Endothelial cell of umbilical vein (primary cell): ENCODE results near the gene CMC4. TPM values are rescaled to one million over a fixed set of nuclear protein-coding genes. Genes with fewer than 3 reads are reported as not detected.

Experiments
- BruUV-seq: library from RNA; stranded (reverse); fragments of 400-500 nt; replicated peaks from 2 replicates; lab custom pipeline; 2021; lab: Mats Ljungman, UMichigan
- CTCF ChIA-PET: fragments of 300-600, 350-600 bp; sonication (Branson Sonifier 250); formaldehyde crosslinking; loops from one replicate; lab custom pipeline; 2021; ENCODE audit warnings: antibody characterized with exemption, inconsistent platforms; lab: Charles Lee
- POLR2A ChIA-PET: fragments of 300-600, 350-600 bp; sonication (Branson Sonifier 250); formaldehyde crosslinking; loops from one replicate; lab custom pipeline; 2021; ENCODE audit warnings: antibody characterized with exemption, inconsistent platforms; lab: Charles Lee
- DNase-seq: peaks from one replicate; pipeline ENCODE4 v3.0.0-alpha.2; 2011; ENCODE audit warnings: low read depth, low spot score
- FAIRE-seq: peaks from 2 replicates; lab custom pipeline; 2011; peaks lifted over from hg19 to GRCh38; lab: Jason Lieb, UNC
- H2AFZ ChIP-seq: 2 replicates; pipeline ENCODE4 v1.6.0; 2012; ENCODE audit warnings: low read depth, low read length, control low read depth, inconsistent platforms
- H3K27ac ChIP-seq: 2 replicates; pipeline ENCODE4 v1.5.1; 2011; ENCODE audit warnings: low read depth, mild to moderate bottlenecking, control low read depth, low read length, moderate library complexity; ENCODE audit not compliant: insufficient read depth
- H3K27me3 ChIP-seq, 2 experiments: 2 replicates each; pipeline versions ENCODE4 v1.6.0 to v1.6.1; 2011; ENCODE audit warnings: low read length in 2 of 2, mixed read lengths in 1 of 2; ENCODE audit not compliant: control insufficient read depth in 2 of 2, insufficient read depth in 2 of 2
- H3K36me3 ChIP-seq, 2 experiments: 2 replicates in 1 of 2; 3 replicates in 1 of 2; pipeline ENCODE4 v1.5.1; 2011; ENCODE audit warnings: low read length in 2 of 2, mild to moderate bottlenecking in 1 of 2, moderate library complexity in 1 of 2; ENCODE audit not compliant: control insufficient read depth in 2 of 2, insufficient read depth in 2 of 2; ENCODE audit errors: extremely low read depth in 1 of 2
- H3K4me1 ChIP-seq: 3 replicates; pipeline ENCODE4 v1.5.1; 2011; ENCODE audit warnings: mild to moderate bottlenecking, low read length; ENCODE audit not compliant: control insufficient read depth, insufficient read depth; ENCODE audit errors: extremely low read depth
- H3K4me2 ChIP-seq: 2 replicates; pipeline ENCODE4 v1.6.1; 2011; ENCODE audit warnings: low read length, control low read depth, mixed read lengths; ENCODE audit not compliant: insufficient read depth
- H3K4me3 ChIP-seq, 3 experiments: fragments of 200-600 bp in 1 of 3; sonication (generic), shearing (Covaris generic) in 1 of 3; replicated peaks in 1 of 3; 2 replicates each; pipeline ENCODE4 v1.5.1; 2011 to 2016; ENCODE audit warnings: control low read depth in 3 of 3, low read length in 3 of 3, mild to moderate bottlenecking in 2 of 3, inconsistent platforms in 1 of 3, low read depth in 1 of 3, moderate library complexity in 1 of 3; ENCODE audit not compliant: insufficient read depth in 1 of 3
- H3K79me2 ChIP-seq: 2 replicates; pipeline ENCODE4 v1.6.0; 2012; ENCODE audit warnings: low read length, inconsistent platforms; ENCODE audit not compliant: control insufficient read depth, insufficient read depth
- H3K9ac ChIP-seq: replicated peaks from 2 replicates; pipeline ENCODE3; 2011; ENCODE audit warnings: low read length, control low read depth; ENCODE audit not compliant: insufficient read depth; ENCODE audit errors: extremely low read depth
- H3K9me1 ChIP-seq: replicated peaks from 3 replicates; pipeline ENCODE4 v1.6.0; 2011; ENCODE audit warnings: mild to moderate bottlenecking, low read length; ENCODE audit not compliant: control insufficient read depth, insufficient read depth; ENCODE audit errors: extremely low read depth
- H3K9me3 ChIP-seq: replicated peaks from 2 replicates; pipeline ENCODE4 v1.5.1; 2012; ENCODE audit warnings: low read length, inconsistent platforms; ENCODE audit not compliant: control insufficient read depth, insufficient read depth
- H4K20me1 ChIP-seq: replicated peaks from 2 replicates; pipeline ENCODE3; 2011; ENCODE audit warnings: mild to moderate bottlenecking, low read length; ENCODE audit not compliant: control insufficient read depth, insufficient read depth; ENCODE audit errors: extremely low read depth
- EZH2 ChIP-seq: IDR thresholded peaks from 2 replicates; pipeline ENCODE4 v1.6.1; 2012; ENCODE audit warnings: borderline replicate concordance, low read depth, mild to moderate bottlenecking, moderate library complexity, low read length, inconsistent platforms; ENCODE audit not compliant: severe bottlenecking
- FOS ChIP-seq: IDR thresholded peaks from 2 replicates; pipeline ENCODE4 v1.6.1; 2011; ENCODE audit warnings: mild to moderate bottlenecking, low read length, moderate library complexity, borderline replicate concordance; ENCODE audit not compliant: insufficient read depth
- GATA2 ChIP-seq: IDR thresholded peaks from 2 replicates; pipeline ENCODE4 v1.7.0; 2011; ENCODE audit warnings: low read depth, mild to moderate bottlenecking, moderate library complexity, mixed read lengths, low read length; ENCODE audit not compliant: insufficient read length, insufficient read depth
- JUN ChIP-seq: IDR thresholded peaks from 2 replicates; pipeline ENCODE4 v1.6.1; 2011; ENCODE audit warnings: borderline replicate concordance, low read depth; ENCODE audit not compliant: insufficient read length, insufficient read depth
- MYC ChIP-seq: IDR thresholded peaks from one replicate; pipeline ENCODE4 v1.6.1; 2011; ENCODE audit warnings: mild to moderate bottlenecking, low read depth, low read length
- POLR2A ChIP-seq: IDR thresholded peaks from 2 replicates; pipeline ENCODE4 v1.6.1; 2012; ENCODE audit warnings: low read depth, mild to moderate bottlenecking, control low read depth, low read length
- POLR2AphosphoS5 ChIP-seq: IDR thresholded peaks from 2 replicates; pipeline ENCODE4 v1.6.1; 2012; ENCODE audit warnings: low read depth, mild to moderate bottlenecking, control low read depth, low read length, moderate library complexity; ENCODE audit not compliant: insufficient read depth
- dilution Hi-C: fragments of 300-500 bp; cut with MboI; formaldehyde crosslinking; loops from one replicate; pipeline ENCODE4 v1.15.0; 2019; ENCODE audit warnings: low sequenced_read_pairs; ENCODE audit not compliant: extremely low pct_ligation_motif_present
- intact Hi-C: fragments of 100-400 bp; cut with micrococcal nuclease; formaldehyde crosslinking; loops from one replicate; pipeline ENCODE4 v1.10.0; 2022
- polyA plus RNA-seq, 4 experiments: library from polyadenylated mRNA; depleted of rRNA in 3 of 4; stranded (reverse) in 3 of 4; unstranded in 1 of 4; fragments of >200 nt; gene quantifications; 2 replicates each; pipeline versions ENCODE4 v1.2.1 to v1.2.3, GENCODE V29; 2011 to 2012; ENCODE audit warnings: missing spikeins in 1 of 4
- total RNA-seq: library from RNA; stranded (reverse); gene quantifications from 2 replicates; pipeline ENCODE4 v1.2.3, GENCODE V29; 2021
- TF ChIP-seq, protein P1 (sequence below), 2 donors: IDR thresholded peaks; 1 replicate in 1 of 2; 2 replicates in 1 of 2; pipeline ENCODE4 v1.5.1; 2011; ENCODE audit warnings: low read length in 2 of 2, mild to moderate bottlenecking in 2 of 2, moderate library complexity in 2 of 2, control low read depth in 1 of 2, inconsistent platforms in 1 of 2, low read depth in 1 of 2; ENCODE audit not compliant: insufficient read depth in 1 of 2; ENCODE audit errors: extremely low read depth in 1 of 2
- TF ChIP-seq, protein P2 (sequence below): IDR thresholded peaks from 2 replicates; pipeline ENCODE4 v1.6.1; 2011; ENCODE audit not compliant: insufficient read depth, insufficient read length

Gene CMC4
- total and polyA plus RNA-seq, 2 donors (not counting 3 experiments of a cell fraction or from before 2014, with no cell fraction given) = 3.2 to 6.7 TPM

DNA sequence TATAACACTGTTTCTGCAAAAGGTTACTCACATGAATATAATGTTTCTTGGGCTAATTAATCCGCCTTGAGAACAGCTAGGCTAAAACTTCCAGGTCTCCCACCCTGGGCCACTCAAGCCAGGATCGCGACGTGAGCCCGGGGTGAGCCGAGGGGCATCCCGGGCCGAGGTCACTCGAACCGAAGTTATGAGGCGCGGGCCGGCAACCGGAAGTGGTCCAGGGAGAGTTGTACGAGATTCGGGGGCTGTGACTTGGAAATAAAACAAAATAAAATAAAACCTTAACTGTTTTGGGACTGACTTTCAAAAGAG lies 317 bp downstream of the CMC4 start:
- no peaks in the 10 kb centered on the region for H3K27me3 ChIP-seq
- no peaks in the 10 kb centered on the region for H4K20me1 ChIP-seq
- FAIRE-seq (no peak), DNase-seq (peak; percentile 28)
- intact Hi-C loops (no loop called here), dilution Hi-C loops (no loop called here)
- peak overlapping the region; percentile 63 to 92 (median 65) for H3K4me3 ChIP-seq
- H3K27ac ChIP-seq = peak overlapping the region; percentile 66
- BruUV-seq = TSS peak; percentile 60
- ChIA-PET POLR2A (no interaction called here), CTCF (interaction anchor here (0.9 kb wide), 1 partner anchor 16 kb away, joined by 3 read pairs; no protein-coding TSS in a partner anchor)
- H3K9me1 ChIP-seq = no peaks in the 10 kb centered on the region
- peak overlapping the region; percentile 92 for H3K9ac ChIP-seq
- peak overlapping the region; percentile 92 for H3K4me2 ChIP-seq
- H3K9me3 ChIP-seq = no peaks in the 10 kb centered on the region
- H2AFZ ChIP-seq = peak overlapping the region; percentile 48
- H3K4me1 ChIP-seq = peaks cover 20% of the 10 kb centered on the region
- TF ChIP-seq MYC (no peak), POLR2AphosphoS5 (no peak), JUN (no peak), EZH2 (no peak), FOS (no peak), GATA2 (no peak), POLR2A (no peak)
- TF ChIP-seq, protein P1, sequence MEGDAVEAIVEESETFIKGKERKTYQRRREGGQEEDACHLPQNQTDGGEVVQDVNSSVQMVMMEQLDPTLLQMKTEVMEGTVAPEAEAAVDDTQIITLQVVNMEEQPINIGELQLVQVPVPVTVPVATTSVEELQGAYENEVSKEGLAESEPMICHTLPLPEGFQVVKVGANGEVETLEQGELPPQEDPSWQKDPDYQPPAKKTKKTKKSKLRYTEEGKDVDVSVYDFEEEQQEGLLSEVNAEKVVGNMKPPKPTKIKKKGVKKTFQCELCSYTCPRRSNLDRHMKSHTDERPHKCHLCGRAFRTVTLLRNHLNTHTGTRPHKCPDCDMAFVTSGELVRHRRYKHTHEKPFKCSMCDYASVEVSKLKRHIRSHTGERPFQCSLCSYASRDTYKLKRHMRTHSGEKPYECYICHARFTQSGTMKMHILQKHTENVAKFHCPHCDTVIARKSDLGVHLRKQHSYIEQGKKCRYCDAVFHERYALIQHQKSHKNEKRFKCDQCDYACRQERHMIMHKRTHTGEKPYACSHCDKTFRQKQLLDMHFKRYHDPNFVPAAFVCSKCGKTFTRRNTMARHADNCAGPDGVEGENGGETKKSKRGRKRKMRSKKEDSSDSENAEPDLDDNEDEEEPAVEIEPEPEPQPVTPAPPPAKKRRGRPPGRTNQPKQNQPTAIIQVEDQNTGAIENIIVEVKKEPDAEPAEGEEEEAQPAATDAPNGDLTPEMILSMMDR (IDR thresholded peaks at IDR 0.05; ENCODE audit: extremely low read depth in 1 of 2, insufficient read depth in 1 of 2, low read depth in 1 of 2, low read length in 2 of 2) = no peak
- TF ChIP-seq, protein P2, sequence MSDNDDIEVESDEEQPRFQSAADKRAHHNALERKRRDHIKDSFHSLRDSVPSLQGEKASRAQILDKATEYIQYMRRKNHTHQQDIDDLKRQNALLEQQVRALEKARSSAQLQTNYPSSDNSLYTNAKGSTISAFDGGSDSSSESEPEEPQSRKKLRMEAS = no peak
- peaks cover 45% of the 10 kb centered on the region for H3K79me2 ChIP-seq
- H3K36me3 ChIP-seq = no peaks in the 10 kb centered on the region
